ENCODE measurements around the gene TMPRSS2. TPM values are rescaled to one million over a fixed set of nuclear protein-coding genes. Genes with fewer than 3 reads are reported as not detected.

The TMPRSS2 gene
- total RNA-seq, 1 donor from 2014 or later, result 6.1 TPM

DNA sequence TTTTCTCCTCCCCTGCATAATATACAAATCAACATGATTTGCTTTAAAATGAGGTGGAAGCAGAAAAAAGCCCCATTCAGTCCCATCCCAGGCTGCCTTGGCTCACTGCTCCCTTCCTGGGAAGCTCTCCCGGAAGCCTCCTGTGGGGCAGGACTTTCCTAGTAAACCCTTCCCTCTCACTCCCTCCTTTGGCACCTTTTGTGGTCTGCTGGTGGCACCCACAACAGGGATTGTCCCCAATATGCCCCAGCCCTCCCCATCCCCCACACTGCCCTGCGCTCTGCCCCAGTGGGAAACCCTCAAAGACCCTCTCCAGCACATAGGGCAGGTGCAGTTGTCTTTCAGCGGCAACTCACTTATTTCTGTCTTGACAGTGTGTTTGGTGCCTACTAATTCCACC, 1.8 kb upstream of the TMPRSS2 start:
- no peak for DNase-seq

DNA sequence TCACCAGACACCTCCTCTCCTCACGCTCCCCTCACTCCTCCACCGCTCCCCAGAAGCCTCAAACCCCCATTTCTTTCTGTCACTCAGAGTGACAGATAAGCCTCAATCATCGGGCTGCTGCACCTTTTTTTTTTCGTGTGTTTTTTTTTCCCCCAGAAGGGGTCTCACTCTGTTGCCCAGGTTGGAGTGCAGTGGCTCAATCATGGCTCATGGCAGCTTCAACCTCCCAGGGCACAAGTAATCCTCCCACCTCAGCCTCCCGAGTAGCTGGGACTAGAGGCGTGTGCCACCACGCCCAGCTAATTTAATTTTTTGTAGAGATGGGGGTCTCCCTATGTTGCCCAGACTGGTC, 1.2 kb upstream of the TMPRSS2 start:
- no peak for DNase-seq

DNA sequence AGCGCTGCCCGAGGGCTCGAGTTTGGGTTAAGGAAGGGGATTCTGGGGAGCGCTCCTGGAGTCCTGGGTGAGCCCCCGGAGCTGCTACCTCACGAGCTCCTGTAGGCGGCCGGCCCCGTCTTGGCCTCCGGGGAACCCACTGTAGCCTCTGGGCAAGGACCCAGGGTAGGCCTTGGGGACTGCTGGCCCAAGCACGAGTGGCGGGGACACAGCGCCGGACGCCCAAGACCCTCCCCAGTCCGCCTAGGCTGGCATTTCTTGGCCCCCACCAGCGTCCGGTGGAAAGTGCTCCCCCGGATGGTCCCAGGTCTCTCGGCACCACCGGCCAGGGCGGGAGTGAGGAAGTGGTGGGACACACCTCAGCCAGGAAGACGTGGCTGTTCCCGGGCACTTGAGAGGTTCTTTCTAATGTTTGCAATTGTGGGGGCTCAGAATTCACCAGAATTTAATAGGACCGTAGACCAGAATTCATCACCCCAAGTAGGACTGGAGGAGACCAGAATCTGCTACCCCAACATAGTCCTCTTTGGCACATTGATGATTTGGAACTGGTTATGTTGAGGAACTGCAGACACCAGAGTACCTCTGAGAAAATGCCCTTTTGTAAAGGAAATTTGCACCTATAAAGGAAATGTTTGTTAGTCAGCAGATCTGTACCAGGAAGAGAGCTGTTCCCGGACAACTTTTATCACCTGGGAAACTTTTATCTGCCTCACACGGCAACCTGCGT, 622 bp upstream of the TMPRSS2 start:
- DNase-seq, result no peak

DNA sequence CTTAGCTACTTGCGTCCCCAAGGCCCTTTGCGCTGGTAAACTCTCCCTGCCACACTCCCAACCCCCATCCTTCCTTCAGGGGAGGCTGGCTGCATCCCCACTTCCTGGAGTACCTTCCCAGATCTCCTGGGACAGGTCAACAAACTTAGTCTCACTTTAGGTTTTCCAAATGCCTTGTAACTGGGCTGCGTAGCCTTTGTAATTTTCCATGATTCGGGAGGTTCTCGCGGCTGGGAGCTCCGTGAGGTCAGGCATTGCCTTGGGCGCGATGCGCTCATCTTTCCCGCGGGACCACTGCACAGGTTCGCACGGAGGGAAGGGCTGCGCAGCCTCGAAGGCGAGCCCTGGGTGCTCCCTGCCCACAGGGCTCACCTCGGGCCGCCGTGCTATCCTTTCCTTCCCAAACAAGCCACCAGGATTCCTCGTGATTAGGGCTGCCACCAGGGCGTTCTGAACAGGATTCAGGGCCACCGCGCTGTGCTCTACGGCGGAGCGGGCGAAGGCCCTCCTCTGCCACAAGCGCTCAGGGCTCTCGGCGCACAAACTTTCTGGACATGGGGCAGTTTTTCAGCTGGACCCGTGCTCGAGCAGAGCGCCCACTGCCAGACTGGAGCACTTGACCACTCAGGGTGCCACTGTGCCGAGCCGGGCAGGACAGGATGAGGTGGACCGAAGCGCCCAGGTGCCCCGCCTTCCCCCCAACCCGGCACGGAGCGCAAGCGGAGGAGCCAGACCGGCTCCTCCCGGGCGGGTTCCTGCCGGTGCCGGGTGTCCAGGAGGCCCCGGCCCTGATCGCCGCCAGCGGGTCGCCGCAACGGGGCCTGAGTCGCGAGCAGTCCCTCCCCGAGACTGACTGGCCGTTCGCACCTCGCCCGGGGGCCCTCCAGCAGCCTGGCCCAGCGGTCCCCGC, 1.1 kb downstream of the TMPRSS2 start:
- DNase-seq, result no peak

DNA sequence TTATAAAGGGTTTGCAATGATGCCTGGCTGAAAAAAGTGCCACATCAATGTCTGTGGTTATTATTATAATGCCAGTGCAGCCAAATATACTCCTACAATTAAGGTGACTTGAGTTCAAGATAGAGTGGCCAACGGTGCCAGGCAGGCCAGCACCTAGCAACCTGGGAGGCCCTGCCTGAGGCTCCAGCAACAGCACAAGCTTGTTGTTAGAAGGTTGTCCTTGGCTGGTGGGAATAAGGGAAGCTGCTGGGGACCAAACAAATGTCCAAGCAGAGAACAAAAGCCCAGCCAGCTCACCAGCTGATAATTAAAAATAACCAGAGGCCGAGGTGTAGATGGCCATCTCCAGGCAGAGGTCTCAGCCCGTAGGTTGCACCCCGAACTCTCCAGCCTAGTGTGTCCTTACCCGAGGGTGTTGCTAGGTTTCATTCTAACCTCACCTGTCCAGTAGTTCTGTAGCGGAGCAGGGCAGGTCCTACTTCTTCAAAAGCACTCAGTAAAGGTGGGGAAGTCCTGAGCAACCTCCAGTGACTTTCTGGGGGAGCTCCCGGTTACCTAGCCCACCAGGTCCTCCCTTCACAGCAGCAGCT, 1.9 kb downstream of the TMPRSS2 start:
- no peak for DNase-seq

DNA sequence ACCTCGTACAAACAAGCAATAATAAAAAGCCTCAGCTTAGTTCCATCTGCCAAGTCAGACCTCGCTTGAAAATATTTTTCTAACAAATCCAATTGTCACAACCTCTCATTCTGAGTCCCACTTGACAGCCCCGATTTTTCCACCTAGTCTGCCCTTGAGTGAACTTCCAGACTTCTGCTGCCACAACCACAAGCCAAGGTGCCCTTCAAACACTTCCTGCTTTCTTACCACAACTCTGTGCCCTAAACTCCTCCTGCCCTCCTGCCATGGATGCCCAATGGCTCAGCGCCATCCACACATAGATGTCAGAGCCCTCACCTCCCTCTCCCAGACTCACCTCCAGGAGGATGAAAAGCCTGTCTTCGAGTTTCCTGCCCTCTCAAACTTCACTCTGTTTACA, 3.9 kb downstream of the TMPRSS2 start:
- DNase-seq, result no peak

DNA sequence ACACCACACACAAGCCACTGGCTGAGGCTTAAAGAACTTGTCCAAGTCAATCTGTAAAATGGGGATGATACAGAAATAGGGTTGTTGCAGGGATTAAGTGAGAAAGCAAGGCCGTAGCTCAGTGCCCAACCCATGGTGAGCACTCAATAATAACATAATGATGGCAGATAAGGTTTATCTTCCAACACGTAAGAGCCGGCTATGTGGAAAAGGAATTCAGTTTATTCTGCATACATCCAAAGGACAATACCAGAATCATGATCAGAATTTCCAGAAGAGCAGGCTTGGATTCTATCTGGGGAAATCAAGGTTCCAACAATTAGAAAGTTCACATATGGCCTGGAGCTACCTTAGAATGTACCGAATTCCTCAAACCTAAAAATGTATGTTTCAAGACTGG, 4.6 kb downstream of the TMPRSS2 start:
- DNase-seq, result no peak

DNA sequence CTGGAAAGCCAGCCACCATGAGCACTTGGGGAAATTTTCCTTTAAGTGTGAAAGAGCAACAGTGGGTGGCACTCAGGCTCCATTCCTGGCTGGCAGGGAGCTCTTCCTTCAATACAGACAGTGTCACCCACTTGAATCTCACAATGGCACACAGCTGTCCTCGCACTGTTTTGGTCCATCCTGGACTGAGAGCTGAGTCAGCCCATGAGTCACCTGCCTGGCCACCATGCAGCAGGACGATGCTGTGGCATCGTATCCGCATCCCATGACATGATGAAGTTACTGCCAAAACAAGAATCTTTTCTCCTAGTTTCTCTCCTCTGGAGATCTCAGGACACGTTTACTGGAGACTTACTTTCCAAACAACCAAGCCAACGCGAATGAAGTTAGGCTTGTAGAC, 6.0 kb downstream of the TMPRSS2 start:
- DNase-seq, result no peak

DNA sequence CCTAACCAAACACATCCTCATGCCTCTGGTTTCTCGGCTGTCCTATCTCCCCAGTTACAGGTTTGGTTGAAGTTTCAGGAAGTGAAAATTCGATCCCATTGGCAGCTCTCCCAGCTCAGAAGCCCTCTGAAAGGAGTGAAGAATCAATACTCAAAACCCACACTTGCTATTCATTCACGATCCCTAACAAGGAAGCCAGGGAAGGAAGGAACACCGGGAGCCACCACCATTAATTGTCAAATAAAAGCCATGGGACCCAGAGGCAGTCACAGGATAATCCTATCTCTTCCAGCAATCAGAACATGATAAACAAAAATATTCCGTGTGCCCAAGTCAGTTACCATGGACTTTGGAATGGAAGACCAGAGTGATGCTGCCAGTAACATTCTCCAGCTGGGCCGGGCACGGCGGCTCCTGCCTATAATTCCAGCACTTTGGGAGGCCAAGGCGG, 7.0 kb downstream of the TMPRSS2 start:
- no peak for DNase-seq

DNA sequence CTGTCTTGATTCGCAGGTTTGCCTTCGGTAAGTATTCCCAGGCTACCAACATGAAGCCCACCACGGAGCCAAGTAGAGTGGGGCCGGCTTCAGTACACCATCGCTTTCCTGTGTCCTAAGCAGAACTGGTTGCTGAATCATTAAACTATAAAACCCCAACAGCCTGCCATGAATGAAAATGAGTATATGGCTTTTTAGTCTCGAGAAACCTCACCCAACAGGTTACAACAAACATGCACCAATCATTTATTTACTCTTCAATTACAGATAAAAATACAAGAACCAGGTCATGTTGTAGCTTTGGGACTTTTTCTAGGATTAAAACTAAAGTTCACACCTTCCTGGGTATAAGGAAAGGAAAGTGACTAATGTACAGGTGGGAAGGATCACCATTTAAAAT, 7.6 kb downstream of the TMPRSS2 start:
- no peak for DNase-seq

DNA sequence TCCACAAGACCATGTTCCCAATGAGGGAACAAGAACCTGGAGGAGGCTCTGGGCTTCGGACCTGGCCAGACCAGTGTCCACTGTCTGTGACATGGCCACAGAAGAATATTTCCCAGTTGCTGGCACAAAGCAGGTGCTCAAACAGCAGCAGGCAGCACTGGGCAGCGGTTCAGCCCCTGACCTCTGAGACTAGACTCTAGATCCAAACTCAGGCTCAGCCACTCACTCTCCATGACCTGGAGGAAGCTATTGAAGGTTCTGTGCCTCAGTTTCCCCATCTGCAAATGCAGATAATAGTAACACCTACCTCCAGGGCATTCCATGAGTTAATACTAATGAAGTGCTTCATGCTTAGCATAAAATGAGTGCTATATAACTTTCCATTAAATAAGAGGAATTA, 8.0 kb downstream of the TMPRSS2 start:
- DNase-seq, result no peak

DNA sequence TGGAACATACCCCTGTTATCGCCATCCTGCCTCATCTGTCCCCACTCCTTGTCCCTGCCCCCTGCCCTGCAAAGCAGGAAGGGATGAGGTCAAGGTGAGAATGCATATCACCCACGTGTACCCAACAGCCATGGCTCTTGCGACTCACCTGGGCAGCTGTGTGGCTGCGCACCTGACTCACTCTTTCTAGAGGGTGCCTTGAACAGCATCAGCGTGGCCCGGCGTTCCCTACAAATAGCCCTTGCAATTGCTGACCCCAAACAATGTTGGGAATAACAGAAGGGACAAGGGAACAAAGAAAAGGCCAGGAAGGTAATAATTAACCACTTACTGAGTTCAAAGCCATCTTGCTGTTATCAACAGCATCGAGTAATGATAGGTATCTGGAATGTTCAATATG, 10.2 kb downstream of the TMPRSS2 start:
- no peak for DNase-seq

DNA sequence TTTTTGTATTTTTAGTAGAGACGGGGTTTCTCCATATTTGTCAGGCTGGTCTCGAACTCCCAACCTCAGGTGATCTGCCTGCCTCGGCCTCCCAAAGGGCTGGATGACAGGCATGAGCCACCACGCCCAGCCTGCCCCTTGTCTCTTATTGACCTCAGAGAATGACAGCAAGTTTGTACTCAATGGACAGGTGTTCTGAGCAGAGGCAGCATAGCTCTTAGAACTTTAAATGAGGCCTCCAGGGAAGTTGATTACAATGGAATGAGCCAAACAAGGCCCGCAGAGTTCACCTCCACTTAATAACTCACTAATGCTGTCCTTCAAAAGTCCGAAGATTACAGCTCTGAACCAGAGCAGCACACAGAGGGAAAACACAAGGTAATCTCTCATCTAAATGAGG, 10.9 kb downstream of the TMPRSS2 start:
- no peak for DNase-seq

DNA sequence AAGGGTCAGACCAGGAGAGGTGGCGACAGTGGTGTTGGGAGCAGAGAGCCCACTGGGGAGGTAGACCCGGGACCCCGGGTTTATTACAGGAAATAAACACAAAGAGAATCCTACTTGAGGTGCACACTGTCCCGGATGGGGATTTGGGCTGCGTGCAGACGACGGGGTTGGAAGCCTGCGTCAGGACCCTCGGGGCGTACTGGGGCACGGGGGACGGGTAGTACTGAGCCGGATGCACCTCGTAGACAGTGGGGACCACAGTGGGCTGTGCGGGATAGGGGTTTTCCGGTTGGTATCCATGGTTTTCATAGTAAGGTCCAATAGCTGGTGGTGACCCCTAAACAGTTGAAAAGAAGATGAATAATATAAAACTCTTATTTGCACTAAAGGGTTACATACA, 13.7 kb downstream of the TMPRSS2 start:
- no peak for DNase-seq

DNA sequence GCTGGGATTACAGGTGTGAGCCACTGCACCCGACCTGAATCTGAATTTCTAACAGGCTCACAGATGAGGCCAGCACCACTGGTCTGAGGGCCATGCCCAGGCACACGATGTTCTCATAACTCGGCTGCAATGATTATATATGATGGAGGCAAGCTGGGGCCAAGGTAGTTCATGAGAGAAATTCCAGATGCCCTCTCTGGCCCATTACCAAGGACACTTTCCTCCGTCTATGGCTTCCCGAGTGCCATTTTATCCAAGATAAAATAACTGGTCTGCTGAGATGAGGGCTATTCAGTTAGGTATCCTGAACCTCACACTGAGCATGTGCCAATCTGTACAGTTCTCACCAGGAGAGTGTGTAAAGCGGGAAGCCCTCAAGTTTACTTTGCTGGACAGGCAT, 16.5 kb downstream of the TMPRSS2 start:
- DNase-seq, result no peak

DNA sequence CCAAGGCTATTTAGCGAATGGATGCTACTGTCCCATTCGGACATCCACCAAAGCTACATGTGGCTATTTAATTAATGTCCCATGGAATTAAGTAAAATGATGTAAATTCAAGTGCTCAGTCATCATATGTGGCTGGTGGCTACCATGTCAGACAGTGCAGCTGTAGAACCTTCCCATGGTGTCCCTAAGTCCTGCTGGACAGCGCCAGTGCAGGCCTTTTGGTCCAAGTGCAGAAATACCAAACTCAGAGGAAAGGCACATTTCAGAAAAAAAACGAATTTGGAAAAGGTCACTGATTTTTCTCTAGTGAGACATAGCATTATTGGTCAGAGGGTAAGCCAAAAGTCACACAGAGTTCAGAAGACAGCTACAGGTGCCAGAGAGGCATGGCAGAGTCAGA, 17.6 kb downstream of the TMPRSS2 start:
- DNase-seq, result no peak

DNA sequence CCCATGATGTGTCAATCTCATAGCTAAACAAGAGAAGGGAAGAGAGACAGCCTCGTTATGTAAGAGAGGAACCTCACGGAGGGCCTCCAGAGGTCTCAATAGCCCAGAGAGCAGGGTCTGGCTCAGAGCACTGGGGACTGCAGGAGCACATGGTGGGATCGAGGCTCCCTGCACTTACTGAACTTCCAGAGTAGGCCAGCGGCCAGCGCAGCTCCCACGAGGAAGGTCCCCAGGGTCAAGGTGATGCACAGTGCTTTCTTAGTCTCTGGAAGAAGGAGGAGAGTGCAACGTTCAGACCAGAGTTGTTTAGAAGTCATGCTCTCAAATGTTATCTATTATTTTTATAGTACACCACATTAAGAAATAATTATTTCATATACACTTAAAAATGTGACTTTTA, 18.6 kb downstream of the TMPRSS2 start:
- no peak for DNase-seq

DNA sequence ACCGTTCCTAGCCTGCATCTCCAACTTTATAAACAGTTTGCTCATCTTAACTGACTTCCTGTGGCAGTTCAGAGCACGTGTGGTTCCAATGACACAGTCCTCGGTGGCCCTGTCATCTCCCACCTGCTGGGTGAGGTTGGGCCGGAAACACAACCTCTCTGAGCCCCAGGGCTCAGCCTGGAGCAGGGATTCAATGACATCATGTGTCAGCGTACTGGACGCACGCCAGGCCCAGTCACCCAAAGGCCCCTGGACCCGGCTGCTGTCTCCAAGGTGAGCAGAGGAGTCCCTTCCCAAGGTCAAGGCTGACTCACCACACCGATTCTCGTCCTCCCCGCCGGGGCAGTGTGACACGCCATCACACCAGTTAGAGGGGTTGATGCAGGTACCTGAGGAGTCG, 19.9 kb downstream of the TMPRSS2 start:
- no peak for DNase-seq

DNA sequence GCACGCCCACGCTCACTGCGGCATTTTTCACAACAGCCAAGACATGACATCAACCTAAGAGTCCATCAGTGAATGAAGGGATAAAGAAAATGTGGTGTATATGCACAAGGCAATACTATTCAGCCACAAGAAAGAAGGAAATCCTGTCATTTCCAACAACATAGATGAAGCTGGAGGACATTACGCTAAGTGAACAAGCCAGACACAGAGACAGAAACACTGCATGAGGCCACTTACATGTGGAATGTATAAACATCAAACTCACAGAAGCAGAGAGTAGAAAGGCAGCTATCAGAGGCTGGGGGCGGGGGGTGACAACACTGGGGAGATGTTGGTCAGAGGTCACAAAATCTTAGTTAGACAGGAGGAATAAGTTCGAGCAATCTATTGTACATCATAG, 20.9 kb downstream of the TMPRSS2 start:
- no peak for DNase-seq

DNA sequence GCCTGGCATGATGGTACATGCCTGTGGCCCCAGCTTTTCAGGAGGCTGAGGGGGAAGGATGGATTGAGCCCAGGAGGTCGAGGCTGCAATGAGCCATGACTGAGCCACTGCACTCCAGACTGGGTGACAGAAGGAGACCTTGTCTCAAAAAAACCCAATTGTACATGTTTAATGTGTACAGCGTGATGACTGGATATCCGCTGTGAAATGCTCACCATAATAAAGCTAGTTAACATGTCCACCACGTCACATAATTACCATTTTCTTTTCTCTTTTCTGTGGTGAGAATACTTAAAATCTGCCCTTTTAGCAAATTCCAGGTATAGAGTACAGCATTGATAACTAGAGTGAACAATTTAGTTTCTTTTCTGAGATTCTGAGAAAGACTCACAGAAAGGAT, 24.0 kb downstream of the TMPRSS2 start:
- no peak for DNase-seq

DNA sequence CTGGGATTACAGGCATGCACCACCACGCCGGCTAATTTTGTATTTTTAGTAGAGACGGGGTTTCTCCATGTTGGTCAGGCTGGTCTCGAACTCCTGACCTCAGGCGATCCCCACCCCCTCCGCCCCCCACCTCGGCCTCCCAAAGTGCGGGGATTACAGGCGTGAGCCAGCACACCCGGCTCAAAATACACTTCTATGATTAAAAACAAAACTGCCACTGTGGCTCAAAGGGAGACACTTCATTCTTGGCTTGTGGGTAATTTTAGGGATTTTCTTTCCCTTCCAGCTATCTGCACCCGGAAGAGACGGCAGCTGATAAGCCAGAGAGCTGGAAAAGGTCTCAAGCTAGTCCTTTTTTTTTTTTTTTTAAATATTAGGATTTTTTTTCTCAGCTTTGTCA, 24.5 kb downstream of the TMPRSS2 start:
- DNase-seq, result no peak

DNA sequence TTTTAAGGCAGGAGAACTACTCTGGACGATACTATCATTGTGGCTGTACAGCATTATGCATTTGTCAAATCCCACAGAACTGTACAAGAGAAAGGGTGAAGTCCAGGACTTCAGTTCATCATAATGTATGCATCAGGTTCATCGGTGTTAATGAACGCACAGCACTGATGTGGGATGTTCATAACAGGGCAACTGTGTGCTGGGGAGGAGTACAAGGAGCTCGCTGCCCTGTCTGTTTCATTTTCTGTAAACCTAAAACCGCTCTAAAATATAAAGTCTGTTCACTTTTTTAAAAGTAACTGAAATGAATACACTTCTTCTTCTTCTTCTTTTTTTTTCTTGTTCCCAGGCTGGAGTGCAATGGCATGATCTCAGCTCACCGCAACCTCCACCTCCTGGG, 25.0 kb downstream of the TMPRSS2 start:
- no peak for DNase-seq

DNA sequence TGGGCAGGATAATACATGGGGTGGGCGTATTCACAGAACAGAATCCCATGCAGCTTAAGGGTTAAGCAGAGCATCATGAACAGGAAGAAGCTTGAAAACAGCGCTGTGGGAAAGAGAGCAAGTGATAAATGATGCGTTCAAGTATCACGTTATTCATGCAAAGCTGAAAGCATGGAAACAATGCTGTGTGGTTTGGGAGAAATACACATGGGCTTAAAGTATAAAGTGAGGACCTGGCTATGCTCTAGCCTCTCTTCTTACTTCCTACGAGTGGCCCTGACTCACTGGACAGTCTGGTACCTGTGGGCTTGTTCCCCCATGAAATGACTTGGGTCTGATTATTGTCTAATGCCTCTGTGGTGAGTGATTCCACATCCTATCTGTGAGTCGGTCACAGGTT, 25.7 kb downstream of the TMPRSS2 start:
- DNase-seq, result no peak

DNA sequence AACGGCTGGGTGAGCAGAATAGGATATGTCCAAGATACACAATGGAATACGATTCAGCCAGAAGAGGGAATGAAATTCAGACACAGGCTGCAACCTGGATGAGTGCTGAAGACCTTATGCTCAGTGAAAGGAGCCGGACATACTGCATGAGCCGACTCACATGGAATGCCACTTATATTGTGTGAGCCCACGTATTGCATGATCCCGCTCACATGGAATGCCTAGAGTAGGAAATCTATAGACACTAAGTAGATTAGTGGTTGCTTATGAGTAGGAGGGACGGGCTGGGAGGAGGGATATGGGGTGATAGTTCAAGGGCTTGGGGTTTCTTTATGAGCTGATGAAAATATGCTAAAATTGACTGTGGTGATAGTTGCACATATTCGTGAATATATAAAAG, 26.8 kb downstream of the TMPRSS2 start:
- DNase-seq, result no peak
